ENCODE measurements around the gene SUN1. TPM values are rescaled to one million over a fixed set of nuclear protein-coding genes. Genes with fewer than 3 reads are reported as not detected.

The SUN1 gene
- total and polyA plus RNA-seq, 3 experiments from 2014 or later, result 29.8 to 65.8 (median 59.8) TPM

- ChIA-PET CTCF (interaction anchor here (2.7 kb wide), 1 partner anchor 93 kb away, joined by 9 read pairs; no protein-coding TSS in a partner anchor), POLR2A (no interaction called here)
- Mint-ChIP-seq H3K36me3 (peaks cover 6 to 47% (median 8%) of the 10 kb centered on the region in 3 donors), H3K4me1 (peaks cover 0 to 5% (median 0%) of the 10 kb centered on the region in 3 donors), H3K9me3 (no peaks in the 10 kb centered on the region), H3K4me3 (no peak overlapping the region), H3K27ac (no peak overlapping the region), H3K27me3 (no peaks in the 10 kb centered on the region)
- H3K27ac ChIP-seq (ENCODE audit: low read depth, low read length), result no peak overlapping the region
- no peaks in the 10 kb centered on the region for H3K27me3 ChIP-seq (ENCODE audit: insufficient read depth, low read length, poor library complexity, severe bottlenecking)
- H3K4me3 ChIP-seq (ENCODE audit: low read length), result no peak overlapping the region
- H3K4me1 ChIP-seq (ENCODE audit: insufficient read depth, low read length), result no peaks in the 10 kb centered on the region
- H3K36me3 ChIP-seq (ENCODE audit: insufficient read depth, low read length), result peaks cover 6% of the 10 kb centered on the region
- DNase-seq, result no peak
- H3K9me3 ChIP-seq (ENCODE audit: low read length), result no peaks in the 10 kb centered on the region
Measured at GRCh38 chr7:900331-901040, 68.2 kb downstream of the SUN1 start.

- ChIA-PET CTCF (interaction anchor here (2.7 kb wide), 1 partner anchor 93 kb away, joined by 9 read pairs; no protein-coding TSS in a partner anchor), POLR2A (no interaction called here)
- H3K4me3 Mint-ChIP-seq, result no peak overlapping the region
- Histone ChIP-seq H3K36me3 (ENCODE audit: insufficient read depth, low read length) (peaks cover 3% of the 10 kb centered on the region), H3K4me3 (ENCODE audit: low read length) (no peak overlapping the region), H3K27ac (ENCODE audit: low read depth, low read length) (no peak overlapping the region), H3K9me3 (ENCODE audit: low read length) (no peaks in the 10 kb centered on the region), H3K27me3 (ENCODE audit: insufficient read depth, low read length, poor library complexity, severe bottlenecking) (no peaks in the 10 kb centered on the region), H3K4me1 (ENCODE audit: insufficient read depth, low read length) (no peaks in the 10 kb centered on the region)
- DNase-seq, result no peak
- H3K27me3 Mint-ChIP-seq, result no peaks in the 10 kb centered on the region
- peaks cover 0 to 5% (median 0%) of the 10 kb centered on the region in 3 donors for H3K4me1 Mint-ChIP-seq
- H3K9me3 Mint-ChIP-seq, result no peaks in the 10 kb centered on the region
- H3K36me3 Mint-ChIP-seq, result peaks cover 4 to 41% (median 6%) of the 10 kb centered on the region in 3 donors
- H3K27ac Mint-ChIP-seq, result no peak overlapping the region
Measured at GRCh38 chr7:901041-901387, 68.7 kb downstream of the SUN1 start.

- no peaks in the 10 kb centered on the region for H3K4me1 ChIP-seq (ENCODE audit: insufficient read depth, low read length)
- Mint-ChIP-seq H3K4me1 (peaks cover 0 to 5% (median 0%) of the 10 kb centered on the region in 3 donors), H3K27ac (peak overlapping the region in 1 of 8 donors; percentile 66), H3K4me3 (no peak overlapping the region), H3K27me3 (no peaks in the 10 kb centered on the region), H3K36me3 (peaks cover 0 to 36% (median 2%) of the 10 kb centered on the region in 3 donors), H3K9me3 (no peaks in the 10 kb centered on the region)
- no peaks in the 10 kb centered on the region for H3K36me3 ChIP-seq (ENCODE audit: insufficient read depth, low read length)
- no peak overlapping the region for H3K27ac ChIP-seq (ENCODE audit: low read depth, low read length)
- H3K9me3 ChIP-seq (ENCODE audit: low read length), result no peaks in the 10 kb centered on the region
- no peak overlapping the region for H3K4me3 ChIP-seq (ENCODE audit: low read length)
- H3K27me3 ChIP-seq (ENCODE audit: insufficient read depth, low read length, poor library complexity, severe bottlenecking), result no peaks in the 10 kb centered on the region
- peak in 2 of 5 donors; percentile 35 to 43 for DNase-seq
- CTCF ChIA-PET, result interaction anchor here (2.7 kb wide), 1 partner anchor 92 kb away, joined by 9 read pairs; no protein-coding TSS in a partner anchor
- POLR2A ChIA-PET, result no interaction called here
Measured at GRCh38 chr7:901388-902154, 69.3 kb downstream of the SUN1 start.

GRCh38 chr7:902996-903395 lies 70.7 kb downstream of the SUN1 start:
- Mint-ChIP-seq H3K27me3 (no peaks in the 10 kb centered on the region), H3K36me3 (peaks cover 0 to 25% (median 1%) of the 10 kb centered on the region in 3 donors), H3K27ac (no peak overlapping the region), H3K9me3 (no peaks in the 10 kb centered on the region), H3K4me3 (no peak overlapping the region), H3K4me1 (peaks cover 0 to 5% (median 0%) of the 10 kb centered on the region in 3 donors)
- H3K4me3 ChIP-seq (ENCODE audit: low read length), result no peak overlapping the region
- H3K36me3 ChIP-seq (ENCODE audit: insufficient read depth, low read length), result no peaks in the 10 kb centered on the region
- H3K27me3 ChIP-seq (ENCODE audit: insufficient read depth, low read length, poor library complexity, severe bottlenecking), result no peaks in the 10 kb centered on the region
- DNase-seq, result no peak
- no peak overlapping the region for H3K27ac ChIP-seq (ENCODE audit: low read depth, low read length)
- H3K4me1 ChIP-seq (ENCODE audit: insufficient read depth, low read length), result no peaks in the 10 kb centered on the region
- no peaks in the 10 kb centered on the region for H3K9me3 ChIP-seq (ENCODE audit: low read length)
- POLR2A ChIA-PET, result no interaction called here
- CTCF ChIA-PET, result no interaction called here

GRCh38 chr7:903921-904755 lies 71.9 kb downstream of the SUN1 start:
- Mint-ChIP-seq H3K4me3 (no peak overlapping the region), H3K4me1 (peaks cover 0 to 5% (median 3%) of the 10 kb centered on the region in 3 donors), H3K9me3 (no peaks in the 10 kb centered on the region), H3K36me3 (peaks cover 0 to 20% (median 1%) of the 10 kb centered on the region in 3 donors), H3K27ac (no peak overlapping the region), H3K27me3 (no peaks in the 10 kb centered on the region)
- DNase-seq, result no peak
- CTCF ChIA-PET, result no interaction called here
- no peaks in the 10 kb centered on the region for H3K36me3 ChIP-seq (ENCODE audit: insufficient read depth, low read length)
- no peaks in the 10 kb centered on the region for H3K27me3 ChIP-seq (ENCODE audit: insufficient read depth, low read length, poor library complexity, severe bottlenecking)
- H3K4me1 ChIP-seq (ENCODE audit: insufficient read depth, low read length), result no peaks in the 10 kb centered on the region
- no peak overlapping the region for H3K27ac ChIP-seq (ENCODE audit: low read depth, low read length)
- no peak overlapping the region for H3K4me3 ChIP-seq (ENCODE audit: low read length)
- POLR2A ChIA-PET, result no interaction called here
- no peaks in the 10 kb centered on the region for H3K9me3 ChIP-seq (ENCODE audit: low read length)

- no peaks in the 10 kb centered on the region for H3K9me3 Mint-ChIP-seq
- no peak for DNase-seq
- POLR2A ChIA-PET, result no interaction called here
- H3K9me3 ChIP-seq (ENCODE audit: low read length), result no peaks in the 10 kb centered on the region
- no peaks in the 10 kb centered on the region for H3K36me3 ChIP-seq (ENCODE audit: insufficient read depth, low read length)
- CTCF ChIA-PET, result no interaction called here
- no peaks in the 10 kb centered on the region for H3K27me3 ChIP-seq (ENCODE audit: insufficient read depth, low read length, poor library complexity, severe bottlenecking)
- peaks cover 5% of the 10 kb centered on the region for H3K4me1 ChIP-seq (ENCODE audit: insufficient read depth, low read length)
- H3K4me3 Mint-ChIP-seq, result no peak overlapping the region
- no peak overlapping the region for H3K4me3 ChIP-seq (ENCODE audit: low read length)
- H3K27ac ChIP-seq (ENCODE audit: low read depth, low read length), result no peak overlapping the region
- peaks cover 2 to 6% (median 5%) of the 10 kb centered on the region in 3 donors for H3K4me1 Mint-ChIP-seq
- H3K27ac Mint-ChIP-seq, result no peak overlapping the region
- peaks cover 0 to 16% (median 1%) of the 10 kb centered on the region in 3 donors for H3K36me3 Mint-ChIP-seq
- H3K27me3 Mint-ChIP-seq, result no peaks in the 10 kb centered on the region
Measured at GRCh38 chr7:904847-905246, 72.6 kb downstream of the SUN1 start.

GRCh38 chr7:906776-907157 lies 74.5 kb downstream of the SUN1 start:
- H3K4me1 Mint-ChIP-seq, result peaks cover 7 to 12% (median 9%) of the 10 kb centered on the region in 3 donors
- ChIA-PET POLR2A (interaction anchor here (0.8 to 1.4 kb wide), 2 partner anchors 17 to 68 kb away, joined by 3 to 7 read pairs; partner anchors contain the start of gene COX19), CTCF (interaction anchor here (1.1 to 3.9 kb wide), 4 partner anchors 17 to 159 kb away, joined by 3 to 19 read pairs (median 4); no protein-coding TSS in a partner anchor)
- no peaks in the 10 kb centered on the region for H3K27me3 Mint-ChIP-seq
- H3K36me3 ChIP-seq (ENCODE audit: insufficient read depth, low read length), result no peaks in the 10 kb centered on the region
- no peak overlapping the region for H3K27ac Mint-ChIP-seq
- H3K9me3 Mint-ChIP-seq, result no peaks in the 10 kb centered on the region
- no peak overlapping the region for H3K27ac ChIP-seq (ENCODE audit: low read depth, low read length)
- peaks cover 13% of the 10 kb centered on the region for H3K4me1 ChIP-seq (ENCODE audit: insufficient read depth, low read length)
- H3K9me3 ChIP-seq (ENCODE audit: low read length), result no peaks in the 10 kb centered on the region
- peaks cover 0 to 10% (median 1%) of the 10 kb centered on the region in 3 donors for H3K36me3 Mint-ChIP-seq
- H3K4me3 Mint-ChIP-seq, result peak overlapping the region in 1 of 7 donors; percentile 40
- H3K27me3 ChIP-seq (ENCODE audit: insufficient read depth, low read length, poor library complexity, severe bottlenecking), result no peaks in the 10 kb centered on the region
- H3K4me3 ChIP-seq (ENCODE audit: low read length), result no peak overlapping the region
- peak in 1 of 5 donors; percentile 61 for DNase-seq

Measured in CD8-positive, alpha-beta memory T cell (primary cell).